ENCODE data around the gene DDX39B.

DDX39B gene

DNA sequence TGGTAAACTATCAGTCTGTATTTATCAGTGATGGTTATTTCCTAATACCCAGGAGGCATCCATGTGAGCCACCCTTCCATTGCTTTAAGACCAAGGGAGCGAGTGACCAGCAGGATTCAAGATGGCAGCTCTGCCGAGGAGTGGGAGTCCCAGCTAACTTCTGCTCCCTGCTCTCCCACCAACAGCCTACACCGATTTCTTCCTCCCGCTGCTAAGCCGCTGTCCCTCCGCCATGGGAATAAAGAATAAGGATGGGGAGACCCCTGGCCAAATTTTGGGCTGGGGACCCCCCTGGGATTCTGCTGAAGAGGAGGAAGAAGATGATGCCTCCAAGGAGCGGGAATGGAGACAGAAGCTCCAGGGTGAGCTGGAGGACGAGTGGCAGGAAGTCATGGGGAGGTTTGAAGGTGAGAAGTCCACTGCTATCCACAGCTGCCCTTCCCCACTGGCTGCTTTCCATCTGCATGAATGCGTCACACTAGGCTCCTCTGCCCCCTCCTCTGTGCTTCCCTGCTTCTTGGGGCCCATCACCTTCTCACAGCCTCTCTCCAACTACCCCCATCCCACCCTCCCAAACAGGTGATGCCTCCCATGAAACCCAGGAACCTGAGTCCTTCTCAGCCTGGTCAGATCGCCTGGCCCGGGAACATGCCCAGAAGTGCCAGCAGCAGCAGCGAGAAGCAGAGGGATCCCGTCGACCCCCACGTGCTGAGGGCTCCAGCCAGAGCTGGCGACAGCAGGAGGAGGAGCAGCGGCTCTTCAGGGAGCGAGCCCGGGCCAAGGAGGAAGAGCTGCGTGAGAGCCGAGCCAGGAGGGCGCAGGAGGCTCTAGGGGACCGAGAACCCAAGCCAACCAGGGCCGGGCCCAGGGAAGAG, 15.9 kb upstream of the DDX39B start (continued):
- TF ChIP-seq, protein P1, sequence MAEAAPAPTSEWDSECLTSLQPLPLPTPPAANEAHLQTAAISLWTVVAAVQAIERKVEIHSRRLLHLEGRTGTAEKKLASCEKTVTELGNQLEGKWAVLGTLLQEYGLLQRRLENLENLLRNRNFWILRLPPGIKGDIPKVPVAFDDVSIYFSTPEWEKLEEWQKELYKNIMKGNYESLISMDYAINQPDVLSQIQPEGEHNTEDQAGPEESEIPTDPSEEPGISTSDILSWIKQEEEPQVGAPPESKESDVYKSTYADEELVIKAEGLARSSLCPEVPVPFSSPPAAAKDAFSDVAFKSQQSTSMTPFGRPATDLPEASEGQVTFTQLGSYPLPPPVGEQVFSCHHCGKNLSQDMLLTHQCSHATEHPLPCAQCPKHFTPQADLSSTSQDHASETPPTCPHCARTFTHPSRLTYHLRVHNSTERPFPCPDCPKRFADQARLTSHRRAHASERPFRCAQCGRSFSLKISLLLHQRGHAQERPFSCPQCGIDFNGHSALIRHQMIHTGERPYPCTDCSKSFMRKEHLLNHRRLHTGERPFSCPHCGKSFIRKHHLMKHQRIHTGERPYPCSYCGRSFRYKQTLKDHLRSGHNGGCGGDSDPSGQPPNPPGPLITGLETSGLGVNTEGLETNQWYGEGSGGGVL (tag by site-specific recombination; IDR thresholded peaks at IDR 0.05), result no peak

DNA sequence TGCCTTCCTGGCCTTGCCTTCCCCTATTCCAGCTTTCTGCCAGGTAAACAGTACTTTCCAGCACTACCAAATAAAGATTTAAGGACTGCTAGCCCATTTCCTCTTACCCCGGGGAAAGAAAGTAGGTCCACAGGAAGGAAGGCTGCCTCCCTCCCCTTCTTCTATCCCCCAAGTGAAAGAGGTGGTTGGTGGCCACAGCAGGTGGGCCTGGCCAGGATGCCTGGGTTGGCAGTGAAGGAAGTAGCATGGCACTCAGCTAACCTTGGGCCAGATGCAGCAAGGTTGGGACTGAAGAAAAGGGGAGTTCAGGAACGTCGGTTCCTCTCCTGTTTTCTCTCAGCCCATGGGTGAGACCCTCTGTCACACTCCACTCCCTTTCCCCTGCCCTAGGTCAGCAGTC, 14.5 kb upstream of the DDX39B start:
- Histone ChIP-seq H3K27ac (ENCODE audit: extremely low read depth, low read depth, low read length) (no peak overlapping the region), H3K36me3 (ENCODE audit: control insufficient read depth in 2 of 2, insufficient read depth in 1 of 2, low read length in 2 of 2) (peaks cover 26 to 78% of the 10 kb centered on the region in 2 experiments; a peak in 2 of 3 replicates), H3K9me3 (ENCODE audit: control insufficient read depth, insufficient read depth, low read depth, low read length) (no peaks in the 10 kb centered on the region), H3K4me1 (ENCODE audit: control insufficient read depth, insufficient read depth, low read length) (no peaks in the 10 kb centered on the region), H3K4me3 (ENCODE audit: low read depth, low read length) (no peak overlapping the region)
- no peak for TF ChIP-seq ZNF112 (tag by site-specific recombination; IDR thresholded peaks at IDR 0.05)
- TF ChIP-seq ZNF585B (tag by site-specific recombination; IDR thresholded peaks at IDR 0.05), result no peak
- TF ChIP-seq ZBTB1 (tag by site-specific recombination; IDR thresholded peaks at IDR 0.05), result no peak
- no peak for TF ChIP-seq ZNF223 (tag by site-specific recombination; IDR thresholded peaks at IDR 0.05)
- TF ChIP-seq, protein P2, sequence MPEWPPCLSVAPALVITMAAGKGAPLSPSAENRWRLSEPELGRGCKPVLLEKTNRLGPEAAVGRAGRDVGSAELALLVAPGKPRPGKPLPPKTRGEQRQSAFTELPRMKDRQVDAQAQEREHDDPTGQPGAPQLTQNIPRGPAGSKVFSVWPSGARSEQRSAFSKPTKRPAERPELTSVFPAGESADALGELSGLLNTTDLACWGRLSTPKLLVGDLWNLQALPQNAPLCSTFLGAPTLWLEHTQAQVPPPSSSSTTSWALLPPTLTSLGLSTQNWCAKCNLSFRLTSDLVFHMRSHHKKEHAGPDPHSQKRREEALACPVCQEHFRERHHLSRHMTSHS (tag by site-specific recombination; IDR thresholded peaks at IDR 0.05), result no peak
- TF ChIP-seq ZNF426 (tag by site-specific recombination; IDR thresholded peaks at IDR 0.05), result no peak
- TF ChIP-seq REPIN1 (tag by site-specific recombination; IDR thresholded peaks at IDR 0.05; ENCODE audit: low read depth), result no peak
- no peak for TF ChIP-seq ZNF600 (tag by site-specific recombination; IDR thresholded peaks at IDR 0.05)
- no peak for TF ChIP-seq ZNF654 (tag by site-specific recombination; IDR thresholded peaks at IDR 0.05; ENCODE audit: low read depth)
- no peak for TF ChIP-seq ZBTB20 (tag by site-specific recombination; IDR thresholded peaks at IDR 0.05)
- no peak for TF ChIP-seq ZFP3 (tag by site-specific recombination; IDR thresholded peaks at IDR 0.05; ENCODE audit: low read depth)
- TF ChIP-seq, protein P3, sequence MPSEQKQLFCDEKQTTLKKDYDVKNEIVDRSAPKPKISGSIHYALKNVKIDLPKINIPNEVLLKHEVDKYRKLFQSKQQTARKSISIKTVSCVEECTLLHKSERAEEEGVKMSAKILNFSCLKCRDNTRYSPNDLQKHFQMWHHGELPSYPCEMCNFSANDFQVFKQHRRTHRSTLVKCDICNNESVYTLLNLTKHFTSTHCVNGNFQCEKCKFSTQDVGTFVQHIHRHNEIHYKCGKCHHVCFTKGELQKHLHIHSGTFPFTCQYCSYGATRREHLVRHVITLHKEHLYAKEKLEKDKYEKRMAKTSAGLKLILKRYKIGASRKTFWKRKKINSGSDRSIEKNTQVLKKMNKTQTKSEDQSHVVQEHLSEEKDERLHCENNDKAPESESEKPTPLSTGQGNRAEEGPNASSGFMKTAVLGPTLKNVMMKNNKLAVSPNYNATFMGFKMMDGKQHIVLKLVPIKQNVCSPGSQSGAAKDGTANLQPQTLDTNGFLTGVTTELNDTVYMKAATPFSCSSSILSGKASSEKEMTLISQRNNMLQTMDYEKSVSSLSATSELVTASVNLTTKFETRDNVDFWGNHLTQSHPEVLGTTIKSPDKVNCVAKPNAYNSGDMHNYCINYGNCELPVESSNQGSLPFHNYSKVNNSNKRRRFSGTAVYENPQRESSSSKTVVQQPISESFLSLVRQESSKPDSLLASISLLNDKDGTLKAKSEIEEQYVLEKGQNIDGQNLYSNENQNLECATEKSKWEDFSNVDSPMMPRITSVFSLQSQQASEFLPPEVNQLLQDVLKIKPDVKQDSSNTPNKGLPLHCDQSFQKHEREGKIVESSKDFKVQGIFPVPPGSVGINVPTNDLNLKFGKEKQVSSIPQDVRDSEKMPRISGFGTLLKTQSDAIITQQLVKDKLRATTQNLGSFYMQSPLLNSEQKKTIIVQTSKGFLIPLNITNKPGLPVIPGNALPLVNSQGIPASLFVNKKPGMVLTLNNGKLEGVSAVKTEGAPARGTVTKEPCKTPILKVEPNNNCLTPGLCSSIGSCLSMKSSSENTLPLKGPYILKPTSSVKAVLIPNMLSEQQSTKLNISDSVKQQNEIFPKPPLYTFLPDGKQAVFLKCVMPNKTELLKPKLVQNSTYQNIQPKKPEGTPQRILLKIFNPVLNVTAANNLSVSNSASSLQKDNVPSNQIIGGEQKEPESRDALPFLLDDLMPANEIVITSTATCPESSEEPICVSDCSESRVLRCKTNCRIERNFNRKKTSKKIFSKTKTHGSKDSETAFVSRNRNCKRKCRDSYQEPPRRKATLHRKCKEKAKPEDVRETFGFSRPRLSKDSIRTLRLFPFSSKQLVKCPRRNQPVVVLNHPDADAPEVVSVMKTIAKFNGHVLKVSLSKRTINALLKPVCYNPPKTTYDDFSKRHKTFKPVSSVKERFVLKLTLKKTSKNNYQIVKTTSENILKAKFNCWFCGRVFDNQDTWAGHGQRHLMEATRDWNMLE (tag by site-specific recombination; conservative IDR thresholded peaks at IDR 0.05; ENCODE audit: low read depth), result no peak
- TF ChIP-seq, protein P4, sequence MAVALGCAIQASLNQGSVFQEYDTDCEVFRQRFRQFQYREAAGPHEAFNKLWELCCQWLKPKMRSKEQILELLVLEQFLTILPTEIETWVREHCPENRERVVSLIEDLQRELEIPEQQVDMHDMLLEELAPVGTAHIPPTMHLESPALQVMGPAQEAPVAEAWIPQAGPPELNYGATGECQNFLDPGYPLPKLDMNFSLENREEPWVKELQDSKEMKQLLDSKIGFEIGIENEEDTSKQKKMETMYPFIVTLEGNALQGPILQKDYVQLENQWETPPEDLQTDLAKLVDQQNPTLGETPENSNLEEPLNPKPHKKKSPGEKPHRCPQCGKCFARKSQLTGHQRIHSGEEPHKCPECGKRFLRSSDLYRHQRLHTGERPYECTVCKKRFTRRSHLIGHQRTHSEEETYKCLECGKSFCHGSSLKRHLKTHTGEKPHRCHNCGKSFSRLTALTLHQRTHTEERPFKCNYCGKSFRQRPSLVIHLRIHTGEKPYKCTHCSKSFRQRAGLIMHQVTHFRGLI (tag by site-specific recombination; IDR thresholded peaks at IDR 0.05), result no peak
- no peak for TF ChIP-seq MZF1 (tag by site-specific recombination; IDR thresholded peaks at IDR 0.05; ENCODE audit: borderline replicate concordance)
- TF ChIP-seq ZNF549 (tag by site-specific recombination; IDR thresholded peaks at IDR 0.05), result no peak
- no peak for TF ChIP-seq ZBTB7A (tag by site-specific recombination; IDR thresholded peaks at IDR 0.05; ENCODE audit: low read depth)
- no peak for TF ChIP-seq ZNF843 (tag by site-specific recombination; IDR thresholded peaks at IDR 0.05)
- TF ChIP-seq, protein P5, sequence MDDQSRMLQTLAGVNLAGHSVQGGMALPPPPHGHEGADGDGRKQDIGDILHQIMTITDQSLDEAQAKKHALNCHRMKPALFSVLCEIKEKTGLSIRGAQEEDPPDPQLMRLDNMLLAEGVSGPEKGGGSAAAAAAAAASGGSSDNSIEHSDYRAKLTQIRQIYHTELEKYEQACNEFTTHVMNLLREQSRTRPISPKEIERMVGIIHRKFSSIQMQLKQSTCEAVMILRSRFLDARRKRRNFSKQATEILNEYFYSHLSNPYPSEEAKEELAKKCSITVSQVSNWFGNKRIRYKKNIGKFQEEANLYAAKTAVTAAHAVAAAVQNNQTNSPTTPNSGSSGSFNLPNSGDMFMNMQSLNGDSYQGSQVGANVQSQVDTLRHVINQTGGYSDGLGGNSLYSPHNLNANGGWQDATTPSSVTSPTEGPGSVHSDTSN (CRISPR knock-in tag; IDR thresholded peaks at IDR 0.05), result no peak
- TF ChIP-seq, protein P6, sequence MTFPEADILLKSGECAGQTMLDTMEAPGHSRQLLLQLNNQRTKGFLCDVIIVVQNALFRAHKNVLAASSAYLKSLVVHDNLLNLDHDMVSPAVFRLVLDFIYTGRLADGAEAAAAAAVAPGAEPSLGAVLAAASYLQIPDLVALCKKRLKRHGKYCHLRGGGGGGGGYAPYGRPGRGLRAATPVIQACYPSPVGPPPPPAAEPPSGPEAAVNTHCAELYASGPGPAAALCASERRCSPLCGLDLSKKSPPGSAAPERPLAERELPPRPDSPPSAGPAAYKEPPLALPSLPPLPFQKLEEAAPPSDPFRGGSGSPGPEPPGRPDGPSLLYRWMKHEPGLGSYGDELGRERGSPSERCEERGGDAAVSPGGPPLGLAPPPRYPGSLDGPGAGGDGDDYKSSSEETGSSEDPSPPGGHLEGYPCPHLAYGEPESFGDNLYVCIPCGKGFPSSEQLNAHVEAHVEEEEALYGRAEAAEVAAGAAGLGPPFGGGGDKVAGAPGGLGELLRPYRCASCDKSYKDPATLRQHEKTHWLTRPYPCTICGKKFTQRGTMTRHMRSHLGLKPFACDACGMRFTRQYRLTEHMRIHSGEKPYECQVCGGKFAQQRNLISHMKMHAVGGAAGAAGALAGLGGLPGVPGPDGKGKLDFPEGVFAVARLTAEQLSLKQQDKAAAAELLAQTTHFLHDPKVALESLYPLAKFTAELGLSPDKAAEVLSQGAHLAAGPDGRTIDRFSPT (tag by site-specific recombination; IDR thresholded peaks at IDR 0.05), result no peak
- ChIA-PET POLR2A (no interaction called here), CTCF (interaction anchor here (0.5 to 2.7 kb wide), 5 partner anchors 10 to 173 kb away, joined by 3 to 14 read pairs (median 3); partner anchors contain the start of genes ATP6V1G2, DDAH2 and TNF)
